Loucy (cell line): ENCODE data around the gene TPX2.

Experiments
- EZH2phosphoT487 ChIP-seq: fragments of 200-600 bp; IDR thresholded peaks from 2 replicates; pipeline ENCODE4 v1.6.1; 2018; ENCODE audit warnings: antibody characterized with exemption, mild to moderate bottlenecking, moderate library complexity, borderline replicate concordance
- TF ChIP-seq, protein P1 (sequence below): fragments of 200-600 bp; sonication (generic); conservative IDR thresholded peaks from 2 replicates; pipeline ENCODE4 v1.5.1; 2014; ENCODE audit warnings: mild to moderate bottlenecking, antibody characterized with exemption, low read length

DNA sequence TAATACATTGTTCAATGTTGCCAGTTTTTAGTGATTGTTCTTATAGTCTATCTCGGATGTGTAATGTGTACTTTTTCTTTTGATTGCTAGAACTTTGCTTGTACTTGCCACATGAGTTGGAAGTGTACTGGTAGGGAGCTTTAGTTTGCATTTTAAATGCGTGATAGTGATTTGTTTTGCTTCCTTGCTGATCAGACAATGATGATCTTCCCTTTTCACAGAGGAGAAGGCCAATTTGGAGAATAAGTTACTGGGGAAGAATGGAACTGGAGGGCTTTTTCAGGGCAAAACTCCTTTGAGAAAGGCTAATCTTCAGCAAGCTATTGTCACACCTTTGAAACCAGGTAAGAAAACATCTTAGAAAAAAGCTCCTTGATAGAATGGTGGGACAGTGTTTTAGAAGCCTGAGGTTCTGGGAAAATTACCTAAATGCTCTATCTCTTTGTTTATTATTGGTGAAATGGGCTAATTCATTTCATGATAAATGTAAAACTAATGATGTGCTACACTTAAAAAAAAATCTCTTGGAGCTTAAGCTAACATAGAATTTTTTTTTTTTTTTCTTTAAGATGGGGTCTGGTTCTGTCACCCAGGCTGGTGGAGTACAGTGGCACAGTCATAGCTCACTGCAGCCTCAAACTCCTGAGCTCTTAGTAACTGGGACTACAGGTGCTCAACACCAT is 20.9 kb downstream of the TPX2 start:
- TF ChIP-seq, protein P1, sequence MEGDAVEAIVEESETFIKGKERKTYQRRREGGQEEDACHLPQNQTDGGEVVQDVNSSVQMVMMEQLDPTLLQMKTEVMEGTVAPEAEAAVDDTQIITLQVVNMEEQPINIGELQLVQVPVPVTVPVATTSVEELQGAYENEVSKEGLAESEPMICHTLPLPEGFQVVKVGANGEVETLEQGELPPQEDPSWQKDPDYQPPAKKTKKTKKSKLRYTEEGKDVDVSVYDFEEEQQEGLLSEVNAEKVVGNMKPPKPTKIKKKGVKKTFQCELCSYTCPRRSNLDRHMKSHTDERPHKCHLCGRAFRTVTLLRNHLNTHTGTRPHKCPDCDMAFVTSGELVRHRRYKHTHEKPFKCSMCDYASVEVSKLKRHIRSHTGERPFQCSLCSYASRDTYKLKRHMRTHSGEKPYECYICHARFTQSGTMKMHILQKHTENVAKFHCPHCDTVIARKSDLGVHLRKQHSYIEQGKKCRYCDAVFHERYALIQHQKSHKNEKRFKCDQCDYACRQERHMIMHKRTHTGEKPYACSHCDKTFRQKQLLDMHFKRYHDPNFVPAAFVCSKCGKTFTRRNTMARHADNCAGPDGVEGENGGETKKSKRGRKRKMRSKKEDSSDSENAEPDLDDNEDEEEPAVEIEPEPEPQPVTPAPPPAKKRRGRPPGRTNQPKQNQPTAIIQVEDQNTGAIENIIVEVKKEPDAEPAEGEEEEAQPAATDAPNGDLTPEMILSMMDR, result no peak
- no peak for TF ChIP-seq EZH2phosphoT487
